H1 (cell line): Measurements from ENCODE around the gene HLA-DRB1. TPM values are rescaled to one million over a fixed set of nuclear protein-coding genes. Genes with fewer than 3 reads are reported as not detected.

Experiments used
- ASH2L ChIP-seq: fragments of 200-600, 300-600 bp; sonication (generic); IDR thresholded peaks from one replicate; pipeline ENCODE4 v1.7.1; 2017; ENCODE audit warnings: low read length
- CBX8 ChIP-seq: fragments of 300-800, 300-1000 bp; sonication (generic); IDR thresholded peaks from 2 replicates; pipeline ENCODE4 v1.7.1; 2016; ENCODE audit warnings: low read depth, low read length, borderline replicate concordance
- CEBPB ChIP-seq: IDR thresholded peaks from 2 replicates; pipeline ENCODE4 v1.6.1; 2012; ENCODE audit warnings: low read depth, low read length
- CHD1 ChIP-seq: IDR thresholded peaks from 2 replicates; pipeline ENCODE4 v1.6.1; 2012; ENCODE audit warnings: low read depth, low read length, improper control_type of control experiment
- CHD2 ChIP-seq: IDR thresholded peaks from 2 replicates; pipeline ENCODE4 v1.6.1; 2012; ENCODE audit warnings: low read length, improper control_type of control experiment
- HDAC2 ChIP-seq, 2 experiments: fragments of 300-600 bp in 1 of 2; sonication (generic) in 1 of 2; IDR thresholded peaks; 2 replicates each; pipeline ENCODE4 v1.6.1; 2011 to 2012; ENCODE audit warnings: low read depth in 2 of 2, low read length in 2 of 2, mild to moderate bottlenecking in 2 of 2, moderate library complexity in 2 of 2, borderline replicate concordance in 1 of 2, inconsistent platforms in 1 of 2
- JUND ChIP-seq: IDR thresholded peaks from 2 replicates; pipeline ENCODE4 v1.6.1; 2011; ENCODE audit warnings: mild to moderate bottlenecking, improper control_type of control experiment, low read length
- KDM1A ChIP-seq: fragments of 200-600, 300-600 bp; sonication (generic); IDR thresholded peaks from 2 replicates; pipeline ENCODE4 v1.7.1; 2016; ENCODE audit warnings: mild to moderate bottlenecking, low read length, borderline replicate concordance
- NRF1 ChIP-seq: IDR thresholded peaks from 2 replicates; pipeline ENCODE4 v1.6.1; 2011; ENCODE audit warnings: mild to moderate bottlenecking, low read depth, low read length, improper control_type of control experiment
- PHF8 ChIP-seq: fragments of 200-600 bp; sonication (generic); conservative IDR thresholded peaks from 2 replicates; pipeline ENCODE4 v1.7.1; 2012; ENCODE audit warnings: low read depth, mild to moderate bottlenecking, inconsistent platforms, low read length, moderate library complexity
- RBBP5 ChIP-seq: IDR thresholded peaks from 2 replicates; pipeline ENCODE4 v1.7.1; 2012; ENCODE audit warnings: low read depth, mild to moderate bottlenecking, inconsistent platforms, low read length, moderate library complexity, borderline replicate concordance
- RFX5 ChIP-seq: IDR thresholded peaks from 2 replicates; pipeline ENCODE4 v1.6.1; 2011; ENCODE audit warnings: low read depth, low read length, improper control_type of control experiment, borderline replicate concordance
- SIRT6 ChIP-seq: IDR thresholded peaks from one replicate; pipeline ENCODE4 v1.7.1; 2012; ENCODE audit warnings: low read length, inconsistent platforms
- SP1 ChIP-seq: IDR thresholded peaks from 2 replicates; pipeline ENCODE4 v1.6.1; 2011; ENCODE audit warnings: low read depth, low read length
- SRF ChIP-seq: IDR thresholded peaks from 2 replicates; pipeline ENCODE4 v1.6.1; 2011; ENCODE audit warnings: mild to moderate bottlenecking, low read depth, low read length, moderate library complexity
- TEAD4 ChIP-seq: IDR thresholded peaks from 2 replicates; pipeline ENCODE4 v1.6.1; 2012; ENCODE audit warnings: low read depth, low read length, inconsistent platforms, mixed read lengths
- YY1 ChIP-seq: IDR thresholded peaks from 2 replicates; pipeline ENCODE4 v1.6.1; 2011; ENCODE audit warnings: low read depth, mild to moderate bottlenecking, low read length
- polyA plus RNA-seq, 7 experiments: library from polyadenylated mRNA; depleted of rRNA in 3 of 7; stranded (reverse) in 5 of 7; unstranded in 2 of 7; fragments of >200 nt in 5 of 7; fragments of 200-250 nt in 2 of 7; gene quantifications; 1 replicate in 5 of 7; 2 replicates in 1 of 7; 4 replicates in 1 of 7; pipeline versions ENCODE4 v1.2.1 to v1.2.3, GENCODE V29; 2011 to 2013; ENCODE audit warnings: missing spikeins in 2 of 7, mixed read lengths in 2 of 7
- total RNA-seq: library from RNA; stranded (reverse); fragmentation: NEBNext Ultra II Directional; extraction: Animal tissue kit (Norgen Biotek cat#: 25700); gene quantifications from 2 replicates; pipeline ENCODE4 v1.2.1, GENCODE V29; 2021

Gene HLA-DRB1
- total and polyA plus RNA-seq, 2 of the 8 experiments (the other 6 are each of a cell fraction or from before 2014, with no cell fraction given) = 6.7 to 7.5 TPM

DNA sequence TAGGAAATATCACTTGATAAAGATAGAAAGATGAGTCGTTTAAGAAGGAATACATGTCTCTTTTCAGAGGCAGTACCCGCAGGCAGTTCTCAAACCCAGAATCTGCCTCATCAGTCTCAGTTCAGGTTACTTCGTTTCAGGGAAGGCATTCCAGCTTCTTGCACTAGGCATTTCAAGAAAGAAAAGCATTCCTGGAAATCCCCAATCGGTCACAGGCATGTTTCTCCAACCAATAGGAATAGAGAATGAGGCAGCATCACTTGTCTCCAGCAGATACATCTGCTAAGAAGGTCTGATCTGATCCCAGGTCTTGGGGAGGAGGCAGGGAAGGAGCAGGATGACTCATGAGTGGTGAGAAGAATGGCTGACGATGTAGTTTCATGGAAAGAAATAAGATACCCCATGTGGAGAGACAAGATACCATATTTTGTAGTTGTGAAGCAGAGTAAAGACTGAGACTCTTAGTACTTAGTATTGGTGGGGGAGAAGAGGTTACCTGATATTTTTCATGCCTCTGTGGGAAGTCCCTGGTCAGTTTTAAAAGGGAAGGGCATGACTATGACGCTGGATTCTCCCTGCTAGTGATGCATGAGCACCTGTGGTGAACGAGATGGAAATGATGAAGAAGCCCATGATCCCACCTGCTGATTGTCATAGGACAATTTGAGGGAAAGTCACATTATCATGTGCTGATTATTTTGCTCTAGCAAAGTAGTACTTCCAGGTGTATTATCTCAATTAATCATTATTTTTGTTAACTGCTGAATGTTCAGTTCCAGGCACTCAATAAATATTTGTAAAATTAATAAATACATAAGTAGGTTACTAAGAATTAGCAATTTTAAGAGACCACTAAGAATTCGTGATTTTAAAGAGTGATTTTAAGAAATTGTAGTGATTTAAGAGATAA lies 20.3 kb upstream of the HLA-DRB1 start (continued):
- TF ChIP-seq HDAC2 (IDR thresholded peaks at IDR 0.05; ENCODE audit: borderline replicate concordance in 1 of 2, low read depth in 2 of 2, low read length in 2 of 2) = no peak
- TF ChIP-seq RBBP5 = no peak
- peak; percentile 97 for TF ChIP-seq RFX5
- no peak for TF ChIP-seq CEBPB
- TF ChIP-seq JUND = 0 out of 2 replicates have a peak, but pooled peaks have one; percentile 41
- TF ChIP-seq YY1 = peak; percentile 46; the same call in 1 of the 2 replicates
- TF ChIP-seq PHF8 = no peak
- peak; percentile 32 for TF ChIP-seq ASH2L
- TF ChIP-seq SRF = no peak
- no peak for TF ChIP-seq SIRT6
- TF ChIP-seq SP1 = peak; percentile 69; the same call in 1 of the 2 replicates
- TF ChIP-seq CHD2 = 0 out of 2 replicates have a peak, but pooled peaks have one; percentile 10
- TF ChIP-seq TEAD4 = no peak
- no peak for TF ChIP-seq NRF1
- no peak for TF ChIP-seq CBX8
- no peak for TF ChIP-seq CHD1
- no peak for TF ChIP-seq KDM1A
- TF ChIP-seq, all 59 proteins: peak for 9
